Measurements from ENCODE around the gene BATF. TPM values are rescaled to one million over a fixed set of nuclear protein-coding genes. Genes with fewer than 3 reads are reported as not detected.

BATF gene
- total RNA-seq, 1 donor from 2014 or later: 213 TPM

- intact Hi-C loops (cut with micrococcal nuclease): loop anchor here (1.0 kb wide), 1 partner anchor 12 kb away; the partner anchor contains the start of gene BATF
- Mint-ChIP-seq H3K27me3 (ENCODE audit: insufficient read depth) (no peaks in the 10 kb centered on the region), H3K4me3 (no peak overlapping the region), H3K36me3 (ENCODE audit: low read depth) (peaks cover 15% of the 10 kb centered on the region), H3K4me1 (ENCODE audit: low read depth) (peaks cover 34% of the 10 kb centered on the region), H3K27ac (peak overlapping the region; percentile 31), H3K9me3 (peaks cover 43% of the 10 kb centered on the region)
- no peak for DNase-seq (ENCODE audit: low spot score)
Measured at GRCh38 chr14:75510547-75510946, 11.7 kb upstream of the BATF start.

- Mint-ChIP-seq H3K9me3 (peaks cover 43% of the 10 kb centered on the region), H3K27me3 (ENCODE audit: insufficient read depth) (no peaks in the 10 kb centered on the region), H3K4me1 (ENCODE audit: low read depth) (peaks cover 40% of the 10 kb centered on the region), H3K36me3 (ENCODE audit: low read depth) (peaks cover 15% of the 10 kb centered on the region), H3K4me3 (no peak overlapping the region), H3K27ac (peak overlapping the region; percentile 31)
- intact Hi-C loops (cut with micrococcal nuclease): no loop called here
- no peak for DNase-seq (ENCODE audit: low spot score)
Measured at GRCh38 chr14:75511201-75511600, 11.1 kb upstream of the BATF start.

- no peak overlapping the region for H3K27ac Mint-ChIP-seq
- no peak for DNase-seq (ENCODE audit: low spot score)
- H3K4me3 Mint-ChIP-seq: no peak overlapping the region
- intact Hi-C loops (cut with micrococcal nuclease): no loop called here
- H3K4me1 Mint-ChIP-seq (ENCODE audit: low read depth): peaks cover 47% of the 10 kb centered on the region
- H3K36me3 Mint-ChIP-seq (ENCODE audit: low read depth): peaks cover 13% of the 10 kb centered on the region
- no peaks in the 10 kb centered on the region for H3K27me3 Mint-ChIP-seq (ENCODE audit: insufficient read depth)
- peaks cover 29% of the 10 kb centered on the region for H3K9me3 Mint-ChIP-seq
Measured at GRCh38 chr14:75513911-75514672, 8.2 kb upstream of the BATF start.

- peaks cover 50% of the 10 kb centered on the region for H3K4me1 Mint-ChIP-seq (ENCODE audit: low read depth)
- H3K9me3 Mint-ChIP-seq: peaks cover 20% of the 10 kb centered on the region
- DNase-seq (ENCODE audit: low spot score): no peak
- peaks cover 11% of the 10 kb centered on the region for H3K36me3 Mint-ChIP-seq (ENCODE audit: low read depth)
- H3K27me3 Mint-ChIP-seq (ENCODE audit: insufficient read depth): no peaks in the 10 kb centered on the region
- peak overlapping the region; percentile 87 for H3K27ac Mint-ChIP-seq
- H3K4me3 Mint-ChIP-seq: peak overlapping the region; percentile 53
- intact Hi-C loops (cut with micrococcal nuclease): no loop called here
Measured at GRCh38 chr14:75514673-75515628, 7.3 kb upstream of the BATF start.

- peaks cover 50% of the 10 kb centered on the region for H3K4me1 Mint-ChIP-seq (ENCODE audit: low read depth)
- peak overlapping the region; percentile 47 for H3K27ac Mint-ChIP-seq
- no peaks in the 10 kb centered on the region for H3K27me3 Mint-ChIP-seq (ENCODE audit: insufficient read depth)
- no peak for DNase-seq (ENCODE audit: low spot score)
- peaks cover 8% of the 10 kb centered on the region for H3K36me3 Mint-ChIP-seq (ENCODE audit: low read depth)
- H3K4me3 Mint-ChIP-seq: peak overlapping the region; percentile 44
- intact Hi-C loops (cut with micrococcal nuclease): no loop called here
- peaks cover 14% of the 10 kb centered on the region for H3K9me3 Mint-ChIP-seq
Measured at GRCh38 chr14:75515629-75515996, 6.7 kb upstream of the BATF start.

- no peaks in the 10 kb centered on the region for H3K27me3 Mint-ChIP-seq (ENCODE audit: insufficient read depth)
- H3K4me3 Mint-ChIP-seq: no peak overlapping the region
- H3K4me1 Mint-ChIP-seq (ENCODE audit: low read depth): peaks cover 65% of the 10 kb centered on the region
- intact Hi-C loops (cut with micrococcal nuclease): loop anchor here (1.0 kb wide), 1 partner anchor 136 kb away; no protein-coding TSS in a partner anchor
- no peaks in the 10 kb centered on the region for H3K9me3 Mint-ChIP-seq
- peaks cover 14% of the 10 kb centered on the region for H3K36me3 Mint-ChIP-seq (ENCODE audit: low read depth)
- peak; percentile 37 for DNase-seq (ENCODE audit: low spot score)
- H3K27ac Mint-ChIP-seq: no peak overlapping the region
Measured at GRCh38 chr14:75518625-75519024, 3.6 kb upstream of the BATF start.

GRCh38 chr14:75519394-75519793 lies 2.9 kb upstream of the BATF start:
- Mint-ChIP-seq H3K27me3 (ENCODE audit: insufficient read depth) (no peaks in the 10 kb centered on the region), H3K4me1 (ENCODE audit: low read depth) (peaks cover 66% of the 10 kb centered on the region), H3K4me3 (no peak overlapping the region), H3K36me3 (ENCODE audit: low read depth) (peaks cover 22% of the 10 kb centered on the region), H3K9me3 (no peaks in the 10 kb centered on the region), H3K27ac (no peak overlapping the region)
- no peak for DNase-seq (ENCODE audit: low spot score)
- intact Hi-C loops (cut with micrococcal nuclease): no loop called here

- no peak for DNase-seq (ENCODE audit: low spot score)
- peak overlapping the region; percentile 95 for H3K27ac Mint-ChIP-seq
- H3K27me3 Mint-ChIP-seq (ENCODE audit: insufficient read depth): no peaks in the 10 kb centered on the region
- H3K36me3 Mint-ChIP-seq (ENCODE audit: low read depth): peaks cover 29% of the 10 kb centered on the region
- no peaks in the 10 kb centered on the region for H3K9me3 Mint-ChIP-seq
- H3K4me1 Mint-ChIP-seq (ENCODE audit: low read depth): peaks cover 66% of the 10 kb centered on the region
- intact Hi-C loops (cut with micrococcal nuclease): no loop called here
- peak overlapping the region; percentile 32 for H3K4me3 Mint-ChIP-seq
Measured at GRCh38 chr14:75519826-75520728, 2.2 kb upstream of the BATF start.

- H3K9me3 Mint-ChIP-seq: no peaks in the 10 kb centered on the region
- peaks cover 36% of the 10 kb centered on the region for H3K36me3 Mint-ChIP-seq (ENCODE audit: low read depth)
- intact Hi-C loops (cut with micrococcal nuclease): no loop called here
- DNase-seq (ENCODE audit: low spot score): no peak
- H3K27me3 Mint-ChIP-seq (ENCODE audit: insufficient read depth): no peaks in the 10 kb centered on the region
- peak overlapping the region; percentile 96 for H3K4me3 Mint-ChIP-seq
- H3K27ac Mint-ChIP-seq: peak overlapping the region; percentile 95
- H3K4me1 Mint-ChIP-seq (ENCODE audit: low read depth): peaks cover 65% of the 10 kb centered on the region
Measured at GRCh38 chr14:75520852-75521251, 1.4 kb upstream of the BATF start.

- Mint-ChIP-seq H3K36me3 (ENCODE audit: low read depth) (peaks cover 44% of the 10 kb centered on the region), H3K9me3 (no peaks in the 10 kb centered on the region), H3K27me3 (ENCODE audit: insufficient read depth) (no peaks in the 10 kb centered on the region), H3K27ac (peak overlapping the region; percentile 95), H3K4me1 (ENCODE audit: low read depth) (peaks cover 68% of the 10 kb centered on the region), H3K4me3 (peak overlapping the region; percentile 96)
- no peak for DNase-seq (ENCODE audit: low spot score)
- intact Hi-C loops (cut with micrococcal nuclease): loop anchor here (1.0 kb wide), 7 partner anchors 11 to 140 kb away; partner anchors contain the start of gene TTLL5
Measured at GRCh38 chr14:75521415-75522199, 662 bp upstream of the BATF start.

GRCh38 chr14:75522983-75523318 lies 682 bp downstream of the BATF start:
- Mint-ChIP-seq H3K36me3 (ENCODE audit: low read depth) (peaks cover 55% of the 10 kb centered on the region), H3K27me3 (ENCODE audit: insufficient read depth) (no peaks in the 10 kb centered on the region), H3K4me3 (peak overlapping the region; percentile 96), H3K9me3 (no peaks in the 10 kb centered on the region), H3K27ac (peak overlapping the region; percentile 95), H3K4me1 (ENCODE audit: low read depth) (peaks cover 76% of the 10 kb centered on the region)
- no peak for DNase-seq (ENCODE audit: low spot score)
- intact Hi-C loops (cut with micrococcal nuclease): loop anchor here (1.0 kb wide), 7 partner anchors 13 to 138 kb away; partner anchors contain the start of gene TTLL5

Measured in activated T-helper 1 cell treated with anti-CD3 and anti-CD28 coated beads, Interleukin-12 subunit alpha, Interleukin-12 subunit beta, Interleukin-2, Interleukin-4 antibody, amounts not matched to agents 30 ng/mL and 10 ng/mL and 1 ng/mL, durations not matched to agents 14 hours and 24 hours and 36 hours (primary cell).